Measurements from ENCODE around the gene HAPLN1.
"Not testable (repeated sequence)": the region's sequence is repeated elsewhere in the genome, so short reads cannot be mapped to it uniquely, and the experiment has no call there.

Gene HAPLN1

DNA sequence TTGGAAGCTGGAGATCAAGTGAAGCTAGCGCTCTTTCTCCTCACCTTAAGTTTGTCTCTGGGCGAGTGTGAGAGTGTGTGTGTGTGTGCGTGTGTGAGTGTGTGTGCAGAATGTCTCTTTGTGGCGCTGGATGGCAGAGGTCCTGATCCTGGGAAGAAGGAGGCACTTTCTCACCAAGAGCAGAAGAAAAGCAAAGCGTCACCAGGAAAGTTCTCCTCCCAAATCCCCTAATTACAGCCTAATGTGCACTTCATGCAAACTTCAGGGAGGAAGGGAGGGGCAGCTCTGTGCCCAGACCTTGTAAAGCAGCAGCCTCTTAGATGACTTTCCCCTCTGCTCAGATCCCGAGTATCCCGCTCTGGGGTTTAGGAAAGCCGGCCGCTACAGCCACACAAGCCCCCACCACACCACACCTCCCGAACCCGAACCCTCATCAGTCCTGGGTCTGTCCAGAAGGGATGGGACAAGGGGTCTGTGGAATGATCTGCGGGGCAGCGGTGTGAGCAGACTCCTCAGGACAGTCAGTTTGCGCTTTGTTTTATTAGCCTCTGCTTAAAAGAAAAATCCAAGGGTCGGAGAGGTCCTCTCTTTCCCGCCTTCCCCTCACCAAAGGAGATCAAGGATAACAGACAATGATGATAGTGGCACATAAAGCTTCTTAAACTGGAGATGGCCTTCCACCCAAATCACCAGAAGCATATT lies at the start of gene HAPLN1:
Gene HAPLN1, minus strand, starts transcription at position 20 of the 702 bp plus-strand sequence. CDS start 47,332 bp downstream, outside the sequence.
- no peak for DNase-seq

DNA sequence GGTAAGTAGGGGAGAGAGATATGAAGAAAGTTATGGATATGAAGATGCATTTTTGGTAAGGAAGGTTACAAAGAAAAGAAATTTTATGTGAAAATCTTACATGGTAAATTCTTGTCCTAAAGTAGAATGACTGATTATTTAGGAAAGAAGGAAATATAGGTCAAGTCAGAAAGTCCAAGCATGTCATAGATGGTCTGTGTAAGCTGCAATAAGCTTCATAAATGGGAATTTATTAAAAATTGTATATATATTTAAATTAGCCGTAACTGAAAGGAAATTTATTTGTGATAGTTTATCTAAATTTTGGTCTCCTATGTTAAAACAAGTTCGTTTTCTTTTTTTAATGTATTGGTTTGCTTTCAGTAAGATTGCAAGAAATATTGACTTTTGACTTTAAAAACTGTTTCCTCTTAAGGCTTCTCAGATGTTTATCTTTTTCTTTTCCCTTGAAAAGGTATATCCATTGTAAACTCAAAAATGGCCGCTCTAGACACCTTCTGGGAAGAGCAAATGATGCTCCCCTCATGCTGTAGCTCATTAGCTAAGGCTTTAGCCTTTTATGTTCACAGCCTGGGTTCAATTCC lies 46.8 kb upstream of the HAPLN1 start:
- DNase-seq, result no peak

GRCh38 chr5:83764101-83764500 lies 43.4 kb upstream of the HAPLN1 start:
- DNase-seq, result no peak

GRCh38 chr5:83760579-83760978 lies 39.9 kb upstream of the HAPLN1 start:
- no peak for DNase-seq

DNA sequence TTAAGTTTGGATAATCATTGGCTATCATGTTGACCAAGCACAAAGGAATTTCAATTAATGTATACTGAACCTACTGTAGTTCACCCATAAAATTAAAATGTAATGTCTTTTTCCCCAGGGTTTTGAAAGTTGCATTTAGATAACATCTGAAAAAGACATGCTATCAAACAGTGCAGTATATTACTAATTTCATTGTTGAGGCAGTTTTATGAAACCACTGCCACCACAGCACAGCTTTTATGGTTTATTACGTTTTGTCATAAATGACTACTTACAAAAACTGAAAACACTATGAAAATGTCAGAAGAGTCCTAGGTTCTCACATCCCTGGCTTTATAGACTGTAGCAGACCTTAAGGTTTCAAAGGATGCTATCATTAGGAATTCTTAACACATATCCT lies 32.0 kb upstream of the HAPLN1 start:
- no peak for DNase-seq

DNA sequence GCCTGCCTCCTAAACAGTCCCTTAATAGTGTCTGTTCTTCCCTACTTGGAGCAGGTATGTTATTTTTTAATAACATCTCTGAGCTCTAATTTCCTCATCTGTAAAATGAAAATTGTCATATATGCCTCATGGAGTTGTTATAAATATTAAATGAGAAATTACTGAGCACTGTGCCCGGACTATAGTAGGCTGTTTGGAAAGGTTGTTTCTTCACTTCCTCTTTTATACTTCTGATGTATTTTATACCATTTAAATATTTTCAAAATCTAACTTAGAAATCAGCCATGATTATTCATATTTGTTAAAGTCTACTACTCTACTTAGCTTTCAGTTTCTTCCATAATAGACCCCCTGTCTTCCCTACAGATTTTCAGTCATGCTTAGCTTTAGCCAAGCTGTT lies 30.5 kb upstream of the HAPLN1 start:
- no peak for DNase-seq

DNA sequence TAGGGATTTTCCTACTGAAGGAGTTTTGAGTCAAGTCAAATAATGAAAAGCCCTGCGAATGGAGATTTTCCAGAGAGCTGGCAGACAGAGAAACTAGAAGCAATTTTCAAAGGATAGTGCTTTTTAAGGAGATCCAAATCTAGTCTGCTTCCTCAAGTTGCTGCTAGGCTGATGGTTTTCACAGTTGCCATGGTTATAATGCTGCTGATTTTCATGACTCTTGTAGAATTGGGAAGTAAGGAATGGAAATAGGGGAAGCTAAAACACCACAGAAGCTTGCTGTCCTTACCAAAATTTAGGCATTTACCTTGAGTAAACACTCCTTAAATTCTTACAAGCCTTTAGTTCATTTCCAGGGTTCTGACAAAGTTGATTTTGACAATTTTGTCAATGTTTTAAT lies 30.1 kb upstream of the HAPLN1 start:
- DNase-seq, result no peak

- DNase-seq, result no peak
Measured at GRCh38 chr5:83745816-83746215, 25.2 kb upstream of the HAPLN1 start.

GRCh38 chr5:83744821-83745220 lies 24.2 kb upstream of the HAPLN1 start:
- no peak for DNase-seq

- no peak for DNase-seq
Measured at GRCh38 chr5:83742089-83742488, 21.4 kb upstream of the HAPLN1 start.

DNA sequence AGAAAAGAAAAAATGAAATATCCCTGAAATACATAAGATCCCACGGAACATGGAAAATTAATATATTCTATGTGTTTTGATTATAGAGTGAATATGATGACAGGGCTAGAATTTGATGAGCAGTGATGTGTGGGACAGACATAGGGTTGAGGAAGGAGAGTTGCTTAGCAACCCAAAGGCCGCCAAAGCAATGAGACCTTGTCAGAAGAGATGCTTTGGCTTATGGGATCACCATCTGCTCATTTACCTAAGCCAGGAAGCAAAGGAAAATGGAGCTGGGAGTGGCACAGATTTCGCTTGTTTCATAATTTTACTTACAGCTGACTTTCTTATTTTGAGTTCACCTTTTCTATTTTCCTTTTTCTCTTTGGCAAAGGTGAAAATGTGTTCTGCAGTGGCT lies 20.9 kb upstream of the HAPLN1 start:
- no peak for DNase-seq

DNA sequence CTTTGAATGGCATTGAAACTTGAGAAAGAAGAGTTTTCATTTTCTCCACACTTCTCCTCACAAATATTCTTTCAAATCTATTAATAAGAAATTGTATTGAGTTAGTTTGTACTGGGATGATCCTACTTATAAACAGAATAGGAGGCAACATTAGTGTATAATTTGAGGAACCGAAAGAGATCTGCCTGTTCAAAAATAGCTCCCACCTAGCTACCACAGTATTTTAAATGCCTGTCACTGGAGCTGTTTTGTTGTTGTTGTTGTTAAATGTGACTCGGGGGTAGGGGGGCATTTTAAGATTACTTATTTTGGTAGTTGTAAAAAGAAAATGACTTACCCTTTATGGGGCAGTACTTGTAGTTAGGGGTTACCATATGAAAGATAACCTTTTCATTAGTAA lies 20.1 kb upstream of the HAPLN1 start:
- no peak for DNase-seq

DNA sequence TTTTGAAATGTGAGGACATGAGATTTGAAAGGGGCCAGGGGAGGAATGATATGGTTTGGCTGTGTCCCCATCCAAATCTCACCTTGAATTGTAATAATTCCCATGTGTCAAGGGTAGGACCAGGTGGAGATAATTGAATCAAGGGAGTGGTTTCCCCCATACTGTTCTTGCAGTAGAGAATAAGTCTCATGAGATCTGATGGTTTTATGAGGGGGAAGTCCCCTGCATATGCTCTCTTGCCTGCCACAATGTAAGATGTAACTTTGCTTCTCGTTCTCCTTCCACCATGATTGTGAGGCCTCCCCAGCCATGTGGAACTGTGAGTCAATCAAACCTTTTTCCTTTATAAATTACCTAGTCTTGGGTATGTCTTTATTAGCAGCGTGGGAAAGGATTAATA lies 15.5 kb upstream of the HAPLN1 start:
- not testable (repeated sequence) for DNase-seq

GRCh38 chr5:83735058-83735457 lies 14.4 kb upstream of the HAPLN1 start:
- DNase-seq, result not testable (repeated sequence)

- no peak for DNase-seq
Measured at GRCh38 chr5:83731638-83732037, 11.0 kb upstream of the HAPLN1 start.

- DNase-seq, result no peak
Measured at GRCh38 chr5:83729362-83729761, 8.7 kb upstream of the HAPLN1 start.

GRCh38 chr5:83726912-83727311 lies 6.3 kb upstream of the HAPLN1 start:
- DNase-seq, result no peak

GRCh38 chr5:83724935-83725334 lies 4.3 kb upstream of the HAPLN1 start:
- DNase-seq, result no peak

DNA sequence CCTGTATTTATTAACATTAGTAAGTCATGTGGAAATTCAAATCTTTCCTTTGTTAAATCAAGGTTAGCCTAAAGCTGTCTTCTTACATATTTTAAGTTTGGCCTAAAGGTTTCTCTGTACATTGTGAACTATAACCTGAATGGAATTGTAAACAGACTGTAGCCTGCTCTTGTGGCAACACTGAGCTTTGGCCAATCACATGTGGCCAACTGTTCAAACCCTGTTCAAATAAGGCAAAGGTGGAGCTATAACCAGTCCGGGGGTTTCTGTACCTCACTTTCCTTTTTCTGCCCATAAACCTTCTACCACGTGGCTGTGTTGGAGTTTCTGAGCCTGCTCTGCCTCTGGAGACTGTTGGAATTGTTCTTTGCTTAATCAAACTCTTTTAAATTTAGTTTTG lies 3.3 kb upstream of the HAPLN1 start:
- DNase-seq, result no peak

DNA sequence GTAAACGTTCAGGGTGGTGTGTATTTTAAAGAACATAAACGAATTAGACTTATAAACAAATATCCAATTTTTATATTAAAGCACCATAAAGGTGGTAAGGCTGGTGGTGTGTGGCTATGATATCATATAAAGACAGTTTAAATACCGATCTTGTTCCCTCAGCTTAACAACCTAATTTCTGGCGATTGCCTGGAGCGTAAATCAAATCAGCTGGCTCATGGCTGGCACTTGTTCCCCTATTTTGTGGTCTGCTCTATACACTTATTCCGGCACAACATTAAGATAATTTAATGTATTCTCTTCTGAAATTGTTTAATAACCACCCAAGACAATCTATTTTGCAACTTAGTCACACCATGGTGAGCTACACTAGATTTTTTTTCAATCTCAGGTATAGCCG lies 2.4 kb upstream of the HAPLN1 start:
- no peak for DNase-seq

DNA sequence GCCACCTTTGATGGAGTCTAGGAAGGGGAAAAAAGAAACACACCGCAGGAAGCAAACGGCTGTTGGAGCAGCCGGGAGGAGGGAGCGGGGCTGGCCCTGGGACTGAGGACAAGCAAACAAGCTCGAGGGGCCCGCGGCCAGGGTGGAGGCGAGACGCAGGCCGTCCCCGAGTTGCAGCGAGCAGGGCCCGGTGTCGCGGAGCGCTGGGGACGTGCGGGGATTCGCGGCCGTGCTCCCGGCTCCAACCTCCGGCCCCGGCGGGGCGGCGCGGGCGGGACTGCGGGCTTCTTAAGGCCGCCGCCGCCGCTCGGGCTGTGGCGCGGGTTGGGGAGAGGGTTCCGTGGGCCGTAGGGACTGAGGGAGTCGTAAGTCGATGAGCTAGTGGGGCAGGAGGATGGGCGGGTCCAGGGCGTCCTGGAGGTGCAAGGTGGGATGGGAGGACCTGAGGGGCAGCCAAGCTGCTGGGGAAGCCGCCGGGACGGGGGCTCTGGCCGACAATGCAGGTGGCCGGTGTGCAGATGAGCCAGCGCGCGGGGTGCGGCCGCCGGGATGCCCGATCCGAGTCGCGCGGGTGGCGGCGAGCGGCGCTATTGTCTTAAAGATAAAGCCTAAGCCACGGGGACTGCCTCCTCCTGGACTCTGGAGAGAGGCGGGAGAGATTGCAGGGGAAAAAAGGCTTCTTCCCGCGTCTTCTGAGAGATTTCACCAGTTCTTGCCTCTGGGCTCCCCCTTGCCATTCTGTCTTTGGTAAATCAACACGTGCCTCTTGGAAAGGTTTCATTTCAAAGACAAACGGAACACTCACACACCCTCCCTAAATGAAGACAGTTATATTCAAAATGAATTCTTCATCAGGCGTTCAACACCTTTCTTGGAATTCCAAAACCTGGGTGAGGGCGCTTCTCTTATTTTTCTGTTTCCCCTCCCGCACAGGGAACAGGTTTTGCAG lies 1.6 kb upstream of the HAPLN1 start:
- peak; percentile 22 to 30 for DNase-seq

GRCh38 chr5:83718936-83719495 lies 1.6 kb downstream of the HAPLN1 start:
- DNase-seq, result no peak

DNA sequence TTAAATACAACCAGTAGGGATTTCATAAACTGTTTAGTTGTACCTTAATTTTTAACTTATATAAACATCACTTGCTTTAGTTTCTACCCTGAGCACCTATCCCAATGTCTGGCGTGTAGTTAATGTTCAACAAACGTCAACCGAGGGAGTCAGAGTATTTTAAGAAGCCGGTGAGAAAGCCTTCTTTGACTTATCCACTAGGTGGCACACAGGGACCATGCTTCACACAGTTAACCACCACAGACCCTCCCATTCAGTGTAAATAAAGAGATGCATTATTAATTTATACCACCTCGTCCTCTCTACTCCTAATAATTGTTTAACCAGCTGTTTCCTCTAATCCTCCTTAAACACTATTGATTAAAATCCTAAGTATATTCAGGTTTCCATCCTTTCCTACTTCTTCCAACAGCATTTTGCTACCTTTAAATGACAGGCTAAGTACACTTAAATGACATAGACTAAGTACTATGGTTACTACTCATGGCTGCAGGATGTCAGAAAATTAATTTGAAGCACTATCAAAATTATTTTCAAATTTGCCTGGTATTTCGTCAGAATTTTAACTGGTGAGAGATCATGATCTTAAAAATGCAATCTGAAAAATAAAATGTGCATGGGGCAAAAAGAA lies 2.3 kb downstream of the HAPLN1 start:
- peak; percentile 6 to 20 for DNase-seq
